Activated CD4-positive, CD25-positive, alpha-beta regulatory T cell (primary cell): ENCODE data around the gene ZNF276.
A peak's percentile ranks its signal among the peaks of the same experiment; 100 is the strongest.
"Not testable (repeated sequence)": the region's sequence is repeated elsewhere in the genome, so short reads cannot be mapped to it uniquely, and the experiment has no call there.

ENCODE experiments used
- DNase-seq, 4 experiments: peaks; one replicate each; lab custom pipeline; 2025; lab: John Stamatoyannopoulos, UW

ZNF276 gene

DNA sequence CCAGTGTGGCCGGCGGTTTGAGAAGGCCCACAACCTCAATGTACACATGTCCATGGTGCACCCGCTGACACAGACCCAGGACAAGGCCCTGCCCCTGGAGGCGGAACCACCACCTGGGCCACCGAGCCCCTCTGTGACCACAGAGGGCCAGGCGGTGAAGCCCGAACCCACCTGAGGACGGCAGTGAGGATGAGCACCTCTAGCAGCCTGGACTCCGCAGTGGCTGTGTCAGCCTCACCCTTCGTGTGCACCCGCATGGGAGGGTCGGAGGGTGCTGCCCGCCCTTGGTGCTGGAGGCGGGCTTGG, 16.7 kb downstream of the ZNF276 start:
- DNase-seq = no peak

GRCh38 chr16:89738538-89739317, 17.4 kb downstream of the ZNF276 start:
- no peak for DNase-seq

DNA sequence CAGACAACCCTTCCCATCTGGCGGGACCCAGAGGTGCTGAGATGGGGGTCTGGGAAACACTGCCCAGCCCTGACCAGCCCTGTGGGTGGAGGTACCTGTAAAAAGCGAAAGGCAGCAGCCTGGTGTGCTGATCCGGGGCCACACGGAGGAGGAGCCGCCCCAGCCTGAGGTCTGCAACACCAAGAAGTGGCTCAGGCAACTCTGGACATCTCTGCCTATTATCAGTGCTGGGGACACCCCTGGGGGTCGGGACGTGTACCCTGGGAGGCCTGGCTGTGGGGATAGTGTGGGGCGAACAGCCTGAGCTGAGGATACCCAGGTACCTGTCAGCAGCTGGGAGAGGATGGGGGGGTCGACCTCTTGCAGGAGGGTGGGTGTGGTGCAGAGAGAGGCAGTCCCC, 18.0 kb downstream of the ZNF276 start:
- DNase-seq = no peak

- DNase-seq = no peak
Measured at GRCh38 chr16:89741342-89742014, 20.1 kb downstream of the ZNF276 start.

GRCh38 chr16:89742948-89743347, 21.6 kb downstream of the ZNF276 start:
- DNase-seq = no peak

DNA sequence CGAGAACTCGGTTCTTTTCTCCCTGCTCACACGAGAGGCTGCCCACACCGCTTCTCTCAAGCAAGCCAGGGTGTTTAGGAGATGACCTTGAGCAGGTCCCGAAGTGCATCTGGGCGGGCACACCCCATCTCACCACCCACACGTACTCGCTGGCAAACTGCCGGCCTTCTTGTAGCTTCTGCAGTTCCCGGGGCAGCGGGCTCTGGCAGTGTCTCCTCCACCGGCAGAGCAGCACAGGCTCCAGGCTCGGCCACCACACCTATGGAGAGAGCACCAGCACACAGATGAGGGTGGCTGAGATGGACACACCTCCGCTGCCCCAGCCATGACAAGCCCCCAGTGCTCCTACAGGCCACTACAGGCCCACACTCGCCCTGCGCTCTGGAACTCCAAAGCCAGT, 23.5 kb downstream of the ZNF276 start:
- DNase-seq = no peak

- no peak for DNase-seq
Measured at GRCh38 chr16:89746043-89746442, 24.7 kb downstream of the ZNF276 start.

DNA sequence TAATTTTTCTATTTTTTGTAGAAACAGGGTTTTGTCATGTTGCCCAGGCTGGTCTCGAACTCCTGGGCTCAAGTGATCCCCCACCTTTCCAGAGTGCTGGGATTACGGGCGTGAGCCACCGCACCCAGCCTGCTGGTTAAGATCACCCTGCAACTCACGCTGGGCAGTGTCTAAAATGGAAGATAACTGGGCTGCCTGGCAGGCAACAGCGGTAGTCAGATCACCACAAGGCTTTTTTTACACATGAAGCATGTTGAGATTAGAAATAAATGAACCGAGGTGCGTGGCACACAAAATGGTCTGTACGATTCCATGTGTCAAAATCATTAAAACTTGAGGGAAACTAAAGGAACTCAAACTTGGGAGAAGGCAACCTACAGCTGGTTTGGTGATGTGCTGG, 26.7 kb downstream of the ZNF276 start:
- DNase-seq = no peak

DNA sequence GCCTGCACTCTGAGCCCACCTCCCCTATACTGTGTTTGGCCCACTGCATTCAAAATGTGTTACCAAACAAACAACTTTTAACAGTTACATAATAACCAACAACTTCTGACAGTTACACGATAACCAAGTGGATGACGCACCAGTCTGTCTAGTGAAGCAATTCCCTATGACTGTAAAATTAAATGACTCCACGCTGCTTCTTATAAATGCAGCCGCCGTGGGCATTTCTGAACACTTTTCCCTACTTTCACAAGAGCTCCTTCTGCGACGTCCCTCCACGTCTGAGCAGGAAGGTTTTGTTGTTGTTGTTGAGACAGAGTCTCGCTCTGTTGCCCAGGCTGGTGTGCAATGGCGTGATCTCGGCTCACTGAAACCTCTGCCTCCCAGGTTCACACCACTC, 27.6 kb downstream of the ZNF276 start:
- DNase-seq = no peak

- no peak for DNase-seq
Measured at GRCh38 chr16:89749637-89750036, 28.3 kb downstream of the ZNF276 start.

GRCh38 chr16:89759746-89760340, 38.5 kb downstream of the ZNF276 start:
- no peak for DNase-seq

GRCh38 chr16:89761304-89761922, 40.1 kb downstream of the ZNF276 start:
- no peak for DNase-seq

DNA sequence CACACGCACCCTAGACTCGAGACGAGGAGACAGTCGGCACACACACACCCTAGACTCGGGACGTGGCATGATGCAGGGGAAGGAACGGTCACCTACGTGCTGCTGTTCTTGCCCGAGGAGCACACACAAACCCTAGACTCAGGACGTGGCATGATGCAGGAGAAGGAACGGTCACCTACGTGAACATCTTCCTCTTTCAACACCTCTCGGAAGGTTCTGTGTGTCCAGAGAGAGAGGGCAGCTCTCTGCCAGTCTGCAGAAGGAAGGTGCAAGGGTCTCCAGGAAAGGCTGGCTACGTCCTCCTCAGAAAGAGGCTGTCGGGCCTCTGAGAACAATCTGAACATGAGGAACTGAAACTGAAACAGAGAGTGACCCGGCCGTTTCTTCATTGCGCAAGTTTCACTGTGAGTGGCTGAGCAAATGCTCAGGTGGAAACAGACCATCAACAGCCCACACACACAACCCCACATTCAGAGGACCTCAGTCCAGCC, 43.4 kb downstream of the ZNF276 start:
- peak in 1 of 4 experiments; percentile 43 for DNase-seq

GRCh38 chr16:89765292-89765830, 44.0 kb downstream of the ZNF276 start:
- DNase-seq = no peak

DNA sequence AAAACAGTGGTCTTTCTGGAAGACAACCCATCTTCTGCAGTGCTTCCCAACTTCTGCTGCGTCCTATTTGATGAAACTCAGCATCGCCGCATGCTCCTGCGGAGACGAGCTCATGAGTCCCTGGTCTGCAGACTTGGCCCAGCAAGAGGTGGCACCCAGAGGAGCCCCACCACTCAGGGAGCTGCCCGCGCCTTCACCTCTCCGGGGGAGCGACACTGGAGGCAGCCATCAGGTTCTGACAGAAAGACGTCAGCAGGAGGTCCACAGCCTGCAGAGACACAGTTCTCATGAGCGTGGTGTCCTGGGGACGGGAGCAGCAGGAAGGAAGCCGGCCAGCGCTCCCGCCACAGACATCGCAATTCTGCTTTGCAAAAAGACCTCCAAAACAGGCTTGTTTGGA, 49.0 kb downstream of the ZNF276 start:
- no peak for DNase-seq

- DNase-seq = no peak
Measured at GRCh38 chr16:89775223-89775622, 53.9 kb downstream of the ZNF276 start.

DNA sequence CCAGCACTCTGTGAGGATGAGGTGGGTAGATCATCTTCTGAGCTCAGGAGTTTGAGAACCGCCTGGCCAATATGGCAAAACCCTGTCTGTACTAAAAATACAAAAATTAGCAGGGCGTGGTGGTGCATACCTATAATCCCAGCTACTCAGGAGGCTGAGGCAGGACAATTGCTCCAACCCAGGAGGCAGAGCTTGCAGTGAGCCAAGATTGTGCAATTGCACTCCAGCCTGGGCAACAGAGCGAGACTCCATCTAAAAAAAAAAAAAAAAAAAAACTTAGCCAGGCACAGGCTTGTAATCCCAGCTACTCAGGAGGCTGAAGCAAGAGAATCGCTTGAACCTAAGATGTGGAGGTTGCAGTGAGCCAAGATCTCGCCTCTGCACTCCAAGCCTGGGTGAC, 56.9 kb downstream of the ZNF276 start:
- not testable (repeated sequence) for DNase-seq

GRCh38 chr16:89779231-89779908, 58.0 kb downstream of the ZNF276 start:
- no peak for DNase-seq

- no peak for DNase-seq
Measured at GRCh38 chr16:89779909-89780305, 58.6 kb downstream of the ZNF276 start.

GRCh38 chr16:89782489-89782888, 61.2 kb downstream of the ZNF276 start:
- DNase-seq = no peak

GRCh38 chr16:89783952-89784351, 62.6 kb downstream of the ZNF276 start:
- not testable (repeated sequence) for DNase-seq

- DNase-seq = no peak
Measured at GRCh38 chr16:89784406-89784805, 63.1 kb downstream of the ZNF276 start.
